BE2C (cell line): ENCODE data around the gene PON2.

Experiments
- DNase-seq: peaks from one replicate; pipeline ENCODE4 v3.0.0-alpha.2; 2020
- H3K27me3 ChIP-seq: fragments of 250-450 bp; sonication (Bioruptor Pico); 2 replicates; pipeline ENCODE4 v1.5.1; 2020; ENCODE audit warnings: mild to moderate bottlenecking
- H3K36me3 ChIP-seq: fragments of 250-450 bp; sonication (Bioruptor Pico); 2 replicates; pipeline ENCODE4 v1.5.1; 2020; ENCODE audit warnings: mild to moderate bottlenecking
- H3K4me1 ChIP-seq: fragments of 250-450 bp; sonication (Bioruptor Pico); 2 replicates; pipeline ENCODE4 v1.5.1; 2020
- H3K4me3 ChIP-seq: 2 replicates; pipeline ENCODE4 v1.5.1; 2011; ENCODE audit warnings: low read depth, low read length
- H3K9me3 ChIP-seq: fragments of 250-450 bp; sonication (Bioruptor Pico); 2 replicates; pipeline ENCODE4 v1.5.1; 2020
- TF ChIP-seq, protein P1 (sequence below): IDR thresholded peaks from 2 replicates; pipeline ENCODE4 v1.5.1; 2012; ENCODE audit warnings: mild to moderate bottlenecking, low read depth, low read length

Gene PON2

GRCh38 chr7:95427914-95428516 is 6.8 kb downstream of the PON2 start:
- no peaks in the 10 kb centered on the region for H3K9me3 ChIP-seq
- no peaks in the 10 kb centered on the region for H3K4me1 ChIP-seq
- no peak overlapping the region for H3K4me3 ChIP-seq
- no peak for DNase-seq
- no peaks in the 10 kb centered on the region for H3K27me3 ChIP-seq
- TF ChIP-seq, protein P1, sequence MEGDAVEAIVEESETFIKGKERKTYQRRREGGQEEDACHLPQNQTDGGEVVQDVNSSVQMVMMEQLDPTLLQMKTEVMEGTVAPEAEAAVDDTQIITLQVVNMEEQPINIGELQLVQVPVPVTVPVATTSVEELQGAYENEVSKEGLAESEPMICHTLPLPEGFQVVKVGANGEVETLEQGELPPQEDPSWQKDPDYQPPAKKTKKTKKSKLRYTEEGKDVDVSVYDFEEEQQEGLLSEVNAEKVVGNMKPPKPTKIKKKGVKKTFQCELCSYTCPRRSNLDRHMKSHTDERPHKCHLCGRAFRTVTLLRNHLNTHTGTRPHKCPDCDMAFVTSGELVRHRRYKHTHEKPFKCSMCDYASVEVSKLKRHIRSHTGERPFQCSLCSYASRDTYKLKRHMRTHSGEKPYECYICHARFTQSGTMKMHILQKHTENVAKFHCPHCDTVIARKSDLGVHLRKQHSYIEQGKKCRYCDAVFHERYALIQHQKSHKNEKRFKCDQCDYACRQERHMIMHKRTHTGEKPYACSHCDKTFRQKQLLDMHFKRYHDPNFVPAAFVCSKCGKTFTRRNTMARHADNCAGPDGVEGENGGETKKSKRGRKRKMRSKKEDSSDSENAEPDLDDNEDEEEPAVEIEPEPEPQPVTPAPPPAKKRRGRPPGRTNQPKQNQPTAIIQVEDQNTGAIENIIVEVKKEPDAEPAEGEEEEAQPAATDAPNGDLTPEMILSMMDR, result no peak
- no peaks in the 10 kb centered on the region for H3K36me3 ChIP-seq

DNA sequence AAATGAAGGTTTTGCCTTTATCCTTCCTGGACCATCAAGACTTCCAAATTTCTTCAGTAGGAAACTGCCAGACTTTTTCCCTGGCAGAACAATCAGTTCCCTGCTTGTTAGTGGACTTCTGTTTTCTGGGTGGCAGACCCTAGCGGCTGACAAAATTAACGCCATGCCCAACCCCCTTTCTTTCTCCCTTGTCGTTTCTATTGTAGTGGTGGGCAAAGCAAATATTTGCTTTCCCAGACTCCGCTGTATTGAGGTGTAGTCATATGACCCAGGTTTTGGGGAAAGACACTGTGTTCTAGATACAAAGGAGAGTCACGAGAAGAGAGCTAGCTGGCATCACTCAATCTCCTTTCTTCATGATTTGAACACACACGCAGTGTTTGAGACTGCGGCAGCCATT is 7.7 kb downstream of the PON2 start:
- DNase-seq, result no peak
- Histone ChIP-seq H3K4me3 (no peak overlapping the region), H3K4me1 (no peaks in the 10 kb centered on the region), H3K27me3 (no peaks in the 10 kb centered on the region), H3K9me3 (no peaks in the 10 kb centered on the region), H3K36me3 (no peaks in the 10 kb centered on the region)
- TF ChIP-seq, protein P1, result peak; percentile 9; the same call in 1 of the 2 replicates

DNA sequence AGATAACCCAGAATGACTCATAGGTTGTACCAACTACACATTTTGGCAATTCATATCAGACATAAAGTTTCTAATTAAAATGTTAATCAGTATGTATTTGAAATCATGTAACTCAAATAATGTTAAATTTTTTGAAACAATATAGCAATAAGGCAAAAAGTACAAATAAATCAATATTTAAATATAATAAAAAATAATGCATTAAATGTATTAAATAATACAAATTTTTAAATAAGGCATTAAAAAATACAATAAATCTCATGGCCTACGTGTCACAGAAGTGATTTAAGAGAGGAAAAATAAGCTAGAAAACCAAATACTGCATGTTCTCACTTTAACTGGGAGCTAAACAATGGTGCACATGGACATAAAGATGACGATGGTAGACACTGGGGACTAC is 9.1 kb downstream of the PON2 start:
- H3K4me3 ChIP-seq, result no peak overlapping the region
- H3K4me1 ChIP-seq, result no peaks in the 10 kb centered on the region
- H3K27me3 ChIP-seq, result no peaks in the 10 kb centered on the region
- TF ChIP-seq, protein P1, result no peak
- H3K9me3 ChIP-seq, result no peaks in the 10 kb centered on the region
- H3K36me3 ChIP-seq, result no peaks in the 10 kb centered on the region
- no peak for DNase-seq

- Histone ChIP-seq H3K4me3 (no peak overlapping the region), H3K27me3 (no peaks in the 10 kb centered on the region), H3K9me3 (no peaks in the 10 kb centered on the region), H3K36me3 (no peaks in the 10 kb centered on the region), H3K4me1 (no peaks in the 10 kb centered on the region)
- TF ChIP-seq, protein P1, result no peak
- DNase-seq, result no peak
Measured at GRCh38 chr7:95424716-95425115, 10.1 kb downstream of the PON2 start.

DNA sequence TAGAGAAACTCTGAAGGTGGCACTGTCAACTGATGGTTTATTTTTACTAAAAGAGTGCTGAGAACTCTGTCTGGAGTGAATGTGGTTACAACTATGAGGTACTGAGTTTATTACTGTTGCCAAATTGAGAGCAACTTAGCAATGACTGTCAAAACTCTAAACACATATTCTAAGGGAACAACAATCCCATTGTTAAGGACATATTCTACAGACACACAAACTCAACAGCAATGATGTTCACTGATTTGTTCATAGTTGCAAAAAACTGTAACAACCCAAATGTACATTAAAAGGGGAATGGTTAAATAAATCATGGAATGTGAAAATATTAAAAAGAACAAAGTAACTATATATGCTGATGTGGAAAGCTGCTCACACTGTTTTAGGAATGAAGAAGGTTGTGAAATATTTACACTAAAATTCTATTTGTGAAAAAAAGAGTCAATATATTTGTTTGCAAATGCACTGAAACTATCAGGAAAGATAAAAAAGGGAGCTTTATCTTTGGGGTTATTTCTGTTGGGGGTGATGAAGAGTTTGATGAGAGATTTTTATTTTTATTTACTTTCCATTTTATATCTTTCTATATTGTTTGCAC is 12.9 kb downstream of the PON2 start:
- H3K9me3 ChIP-seq, result no peaks in the 10 kb centered on the region
- no peaks in the 10 kb centered on the region for H3K27me3 ChIP-seq
- DNase-seq, result no peak
- H3K4me1 ChIP-seq, result no peaks in the 10 kb centered on the region
- H3K36me3 ChIP-seq, result no peaks in the 10 kb centered on the region
- no peak overlapping the region for H3K4me3 ChIP-seq
- TF ChIP-seq, protein P1, result no peak

DNA sequence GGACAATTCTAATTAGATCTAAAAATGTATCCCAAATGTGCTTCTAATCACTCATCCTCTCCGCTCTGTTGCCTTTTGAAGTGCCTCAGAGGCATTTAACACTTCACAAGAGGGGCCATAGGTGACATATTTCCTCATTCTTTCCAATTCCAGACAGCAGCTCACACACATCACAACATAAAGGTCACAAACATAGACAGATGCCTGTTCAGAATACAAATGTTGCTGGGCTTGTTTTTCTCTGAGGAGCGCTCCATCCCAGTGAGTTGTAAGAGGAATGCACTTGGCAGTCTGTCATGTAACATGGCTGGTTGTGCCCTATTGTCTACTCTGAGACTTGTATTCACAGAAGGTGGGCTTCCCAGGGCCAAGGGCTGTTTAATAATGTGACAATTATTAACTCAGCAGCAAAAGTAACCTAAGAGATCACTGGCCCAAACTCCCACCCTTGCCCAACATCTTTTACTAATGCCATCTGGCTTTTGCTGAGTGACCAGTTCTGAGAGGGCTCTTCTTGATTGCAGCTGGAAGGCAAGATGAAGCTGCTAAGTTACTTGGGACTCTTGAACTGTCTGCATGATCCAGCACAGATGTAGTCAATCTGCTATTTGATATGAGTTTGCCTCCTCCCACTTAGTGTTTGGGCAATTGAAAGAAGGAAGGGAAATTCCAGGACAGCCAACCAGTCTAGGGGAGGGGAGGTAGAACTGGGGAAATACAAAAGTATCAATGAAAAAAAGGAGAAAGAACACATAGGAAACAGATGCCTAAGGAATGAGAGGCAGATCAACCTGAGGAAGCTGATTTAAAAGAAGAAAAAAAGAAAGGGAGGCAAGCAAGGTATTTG is 13.6 kb downstream of the PON2 start:
- Histone ChIP-seq H3K4me1 (no peaks in the 10 kb centered on the region), H3K27me3 (no peaks in the 10 kb centered on the region), H3K9me3 (no peaks in the 10 kb centered on the region), H3K36me3 (no peaks in the 10 kb centered on the region), H3K4me3 (no peak overlapping the region)
- DNase-seq, result no peak
- TF ChIP-seq, protein P1, result no peak
